CD4-positive, CD25-positive, alpha-beta regulatory T cell (primary cell): Measurements from ENCODE around the gene OSM. TPM values are rescaled to one million over a fixed set of nuclear protein-coding genes. Genes with fewer than 3 reads are reported as not detected.

Experiments used
- ATAC-seq, 2 donors: fragments of 150-1000 bp; cut with Tn5 transposase; one replicate each; pipeline ENCODE4 v1.10.0; 2021; ENCODE audit warnings: low read depth in 2 of 2, moderate number of reproducible peaks in 2 of 2, moderate library complexity in 1 of 2
- DNase-seq, 3 donors: peaks; one replicate each; pipeline versions ENCODE4 v3.0.0 to v3.0.0-alpha.2; 2012 to 2022; ENCODE audit warnings: mixed read lengths in 1 of 3
- H3K27ac ChIP-seq: one replicate; pipeline ENCODE4 v1.7.0; 2013; ENCODE audit warnings: mild to moderate bottlenecking, low read length; ENCODE audit not compliant: insufficient read depth, poor library complexity, severe bottlenecking
- H3K27me3 ChIP-seq: one replicate; pipeline ENCODE4 v1.7.0; 2013; ENCODE audit warnings: low read length; ENCODE audit not compliant: control insufficient read depth, insufficient read depth
- H3K36me3 ChIP-seq: one replicate; pipeline ENCODE4 v1.7.0; 2013; ENCODE audit warnings: mild to moderate bottlenecking, low read length, moderate library complexity; ENCODE audit not compliant: control insufficient read depth, insufficient read depth
- H3K4me1 ChIP-seq: 2 replicates; pipeline ENCODE4 v1.7.0; 2013; ENCODE audit warnings: mild to moderate bottlenecking, low read length; ENCODE audit not compliant: insufficient read depth, control insufficient read depth, poor library complexity, severe bottlenecking
- H3K4me3 ChIP-seq: one replicate; pipeline ENCODE4 v1.7.0; 2013; ENCODE audit warnings: low read depth, mild to moderate bottlenecking, low read length, moderate library complexity
- H3K9me3 ChIP-seq, 2 experiments: 1 replicate in 1 of 2; 2 replicates in 1 of 2; pipeline ENCODE4 v1.7.0; 2013; ENCODE audit warnings: low read length in 2 of 2, mild to moderate bottlenecking in 1 of 2, moderate library complexity in 1 of 2; ENCODE audit not compliant: control insufficient read depth in 2 of 2
- H3K27ac Mint-ChIP-seq, 3 donors: one replicate each; pipeline ENCODE4 v1.8.0; 2020 to 2022; ENCODE audit warnings: mild to moderate bottlenecking in 3 of 3, mixed read lengths in 3 of 3, moderate library complexity in 2 of 3
- H3K27me3 Mint-ChIP-seq: one replicate; pipeline ENCODE4 v1.8.0; 2022; ENCODE audit warnings: mild to moderate bottlenecking, mixed read lengths
- H3K36me3 Mint-ChIP-seq: one replicate; pipeline ENCODE4 v1.8.0; 2020; ENCODE audit warnings: mixed read lengths
- H3K4me1 Mint-ChIP-seq, 4 donors: one replicate each; pipeline ENCODE4 v1.8.0; 2020 to 2022; ENCODE audit warnings: mixed read lengths in 4 of 4, mild to moderate bottlenecking in 1 of 4
- H3K4me3 Mint-ChIP-seq, 4 donors: one replicate each; pipeline ENCODE4 v1.8.0; 2020 to 2022; ENCODE audit warnings: mild to moderate bottlenecking in 4 of 4, mixed read lengths in 4 of 4, moderate library complexity in 3 of 4
- H3K9me3 Mint-ChIP-seq, 7 donors: one replicate each; pipeline ENCODE4 v1.8.0; 2020 to 2022; ENCODE audit warnings: mixed read lengths in 7 of 7, mild to moderate bottlenecking in 3 of 7, moderate library complexity in 2 of 7
- polyA plus RNA-seq, 4 donors: library from polyadenylated mRNA; unstranded; fragments of 300-500 nt; fragmentation: Illumina TruSeq; gene quantifications; one replicate each; pipeline ENCODE4 v1.2.3, GENCODE V29; 2021
- total RNA-seq: library from RNA; stranded (reverse); gene quantifications from one replicate; pipeline ENCODE4 v1.2.3, GENCODE V29; 2022

Gene OSM
- total and polyA plus RNA-seq, 5 donors from 2014 or later = 2.4 to 24.0 (median 6.9) TPM

- no peak overlapping the region for H3K27ac ChIP-seq
- H3K36me3 ChIP-seq = no peaks in the 10 kb centered on the region
- Mint-ChIP-seq H3K27ac (peak overlapping the region in 1 of 3 donors; percentile 93), H3K36me3 (peaks cover 3% of the 10 kb centered on the region), H3K9me3 (no peaks in the 10 kb centered on the region), H3K27me3 (no peaks in the 10 kb centered on the region), H3K4me3 (peak overlapping the region in 2 of 4 donors; percentile 41 to 96), H3K4me1 (peaks cover 8 to 40% (median 17%) of the 10 kb centered on the region in 4 donors)
- ATAC-seq = no peak
- H3K4me3 ChIP-seq = no peak overlapping the region
- H3K4me1 ChIP-seq = peaks cover 45% of the 10 kb centered on the region
- H3K9me3 ChIP-seq = no peaks in the 10 kb centered on the region
- no peak for DNase-seq
- no peaks in the 10 kb centered on the region for H3K27me3 ChIP-seq
Measured at GRCh38 chr22:30286331-30286730, 19.7 kb upstream of the OSM start.

GRCh38 chr22:30285846-30286200, 19.2 kb upstream of the OSM start:
- Histone ChIP-seq H3K4me1 (peaks cover 44% of the 10 kb centered on the region), H3K4me3 (no peak overlapping the region), H3K27ac (no peak overlapping the region), H3K9me3 (no peaks in the 10 kb centered on the region), H3K36me3 (no peaks in the 10 kb centered on the region), H3K27me3 (no peaks in the 10 kb centered on the region)
- H3K27me3 Mint-ChIP-seq = no peaks in the 10 kb centered on the region
- H3K4me1 Mint-ChIP-seq = peaks cover 8 to 39% (median 17%) of the 10 kb centered on the region in 4 donors
- ATAC-seq (no peak), DNase-seq (no peak)
- H3K4me3 Mint-ChIP-seq = no peak overlapping the region
- H3K9me3 Mint-ChIP-seq = no peaks in the 10 kb centered on the region
- no peak overlapping the region for H3K27ac Mint-ChIP-seq
- H3K36me3 Mint-ChIP-seq = peaks cover 3% of the 10 kb centered on the region

- H3K36me3 ChIP-seq = no peaks in the 10 kb centered on the region
- no peak overlapping the region for H3K27ac Mint-ChIP-seq
- H3K9me3 ChIP-seq = no peaks in the 10 kb centered on the region
- no peak overlapping the region for H3K27ac ChIP-seq
- no peak overlapping the region for H3K4me3 ChIP-seq
- H3K4me1 ChIP-seq = peaks cover 39% of the 10 kb centered on the region
- ATAC-seq (no peak), DNase-seq (no peak)
- peaks cover 3% of the 10 kb centered on the region for H3K36me3 Mint-ChIP-seq
- H3K4me1 Mint-ChIP-seq = peaks cover 8 to 34% (median 16%) of the 10 kb centered on the region in 4 donors
- no peaks in the 10 kb centered on the region for H3K27me3 ChIP-seq
- H3K9me3 Mint-ChIP-seq = no peaks in the 10 kb centered on the region
- no peaks in the 10 kb centered on the region for H3K27me3 Mint-ChIP-seq
- H3K4me3 Mint-ChIP-seq = peak overlapping the region in 1 of 4 donors; percentile 31
Measured at GRCh38 chr22:30285176-30285845, 18.7 kb upstream of the OSM start.

GRCh38 chr22:30284666-30285065, 18.0 kb upstream of the OSM start:
- Mint-ChIP-seq H3K4me3 (no peak overlapping the region), H3K36me3 (peaks cover 3% of the 10 kb centered on the region), H3K4me1 (peaks cover 8 to 29% (median 13%) of the 10 kb centered on the region in 4 donors), H3K9me3 (no peaks in the 10 kb centered on the region), H3K27me3 (no peaks in the 10 kb centered on the region), H3K27ac (peak overlapping the region in 1 of 3 donors; percentile 42)
- H3K27me3 ChIP-seq = no peaks in the 10 kb centered on the region
- DNase-seq (no peak), ATAC-seq (no peak)
- H3K36me3 ChIP-seq = no peaks in the 10 kb centered on the region
- no peak overlapping the region for H3K27ac ChIP-seq
- peaks cover 34% of the 10 kb centered on the region for H3K4me1 ChIP-seq
- no peaks in the 10 kb centered on the region for H3K9me3 ChIP-seq
- no peak overlapping the region for H3K4me3 ChIP-seq

GRCh38 chr22:30284172-30284571, 17.5 kb upstream of the OSM start:
- Histone ChIP-seq H3K27ac (no peak overlapping the region), H3K27me3 (no peaks in the 10 kb centered on the region), H3K36me3 (no peaks in the 10 kb centered on the region), H3K4me1 (peaks cover 38% of the 10 kb centered on the region), H3K4me3 (no peak overlapping the region), H3K9me3 (no peaks in the 10 kb centered on the region)
- no peak for DNase-seq
- no peaks in the 10 kb centered on the region for H3K9me3 Mint-ChIP-seq
- H3K4me1 Mint-ChIP-seq = peaks cover 8 to 32% (median 13%) of the 10 kb centered on the region in 4 donors
- peaks cover 3% of the 10 kb centered on the region for H3K36me3 Mint-ChIP-seq
- no peak for ATAC-seq
- no peaks in the 10 kb centered on the region for H3K27me3 Mint-ChIP-seq
- peak overlapping the region in 1 of 3 donors; percentile 42 for H3K27ac Mint-ChIP-seq
- no peak overlapping the region for H3K4me3 Mint-ChIP-seq

- no peak overlapping the region for H3K4me3 ChIP-seq
- no peaks in the 10 kb centered on the region for H3K36me3 ChIP-seq
- DNase-seq (no peak), ATAC-seq (no peak)
- peak overlapping the region in 1 of 4 donors; percentile 65 for H3K4me3 Mint-ChIP-seq
- peaks cover 30% of the 10 kb centered on the region for H3K4me1 ChIP-seq
- H3K36me3 Mint-ChIP-seq = peaks cover 3% of the 10 kb centered on the region
- H3K27me3 Mint-ChIP-seq = no peaks in the 10 kb centered on the region
- H3K9me3 ChIP-seq = no peaks in the 10 kb centered on the region
- no peaks in the 10 kb centered on the region for H3K9me3 Mint-ChIP-seq
- no peak overlapping the region for H3K27ac Mint-ChIP-seq
- H3K27me3 ChIP-seq = no peaks in the 10 kb centered on the region
- H3K4me1 Mint-ChIP-seq = peaks cover 9 to 35% (median 13%) of the 10 kb centered on the region in 4 donors
- H3K27ac ChIP-seq = no peak overlapping the region
Measured at GRCh38 chr22:30283342-30283741, 16.7 kb upstream of the OSM start.

- Histone ChIP-seq H3K27me3 (no peaks in the 10 kb centered on the region), H3K4me1 (peaks cover 23% of the 10 kb centered on the region), H3K36me3 (no peaks in the 10 kb centered on the region), H3K27ac (no peak overlapping the region), H3K4me3 (no peak overlapping the region), H3K9me3 (no peaks in the 10 kb centered on the region)
- ATAC-seq (no peak), DNase-seq (peak in 1 of 3 donors; percentile 55)
- H3K9me3 Mint-ChIP-seq = no peaks in the 10 kb centered on the region
- H3K4me3 Mint-ChIP-seq = no peak overlapping the region
- H3K27me3 Mint-ChIP-seq = no peaks in the 10 kb centered on the region
- H3K4me1 Mint-ChIP-seq = peaks cover 2 to 35% (median 10%) of the 10 kb centered on the region in 4 donors
- H3K27ac Mint-ChIP-seq = no peak overlapping the region
- H3K36me3 Mint-ChIP-seq = peaks cover 3% of the 10 kb centered on the region
Measured at GRCh38 chr22:30282616-30283046, 16.0 kb upstream of the OSM start.

- Mint-ChIP-seq H3K27me3 (no peaks in the 10 kb centered on the region), H3K9me3 (no peaks in the 10 kb centered on the region), H3K4me3 (no peak overlapping the region), H3K36me3 (no peaks in the 10 kb centered on the region), H3K27ac (no peak overlapping the region), H3K4me1 (peaks cover 0 to 40% (median 15%) of the 10 kb centered on the region in 4 donors)
- H3K4me1 ChIP-seq = peaks cover 23% of the 10 kb centered on the region
- no peaks in the 10 kb centered on the region for H3K9me3 ChIP-seq
- DNase-seq = no peak
- H3K36me3 ChIP-seq = no peaks in the 10 kb centered on the region
- H3K27ac ChIP-seq = no peak overlapping the region
- H3K4me3 ChIP-seq = no peak overlapping the region
- H3K27me3 ChIP-seq = no peaks in the 10 kb centered on the region
- ATAC-seq = no peak
Measured at GRCh38 chr22:30280505-30280904, 13.9 kb upstream of the OSM start.
